Liver (tissue), 9 donors: ENCODE results near the gene GTPBP8. TPM values are rescaled to one million over a fixed set of nuclear protein-coding genes. Genes with fewer than 3 reads are reported as not detected.
"Not testable (repeated sequence)": the region's sequence is repeated elsewhere in the genome, so short reads cannot be mapped to it uniquely, and the experiment has no call there.

Source experiments
- DNase-seq: peaks from one replicate; pipeline ENCODE4 v3.0.0-alpha.2; 2017; ENCODE audit warnings: low spot score
- H3K27ac ChIP-seq, 2 donors: one replicate each; pipeline ENCODE4 v1.7.0; 2013; ENCODE audit warnings: inconsistent platforms in 2 of 2, low read length in 2 of 2, control low read depth in 1 of 2, low read depth in 1 of 2, mild to moderate bottlenecking in 1 of 2
- H3K27me3 ChIP-seq, 4 donors: one replicate each; pipeline versions ENCODE4 v1.6.1 to v1.7.0; 2013; ENCODE audit warnings: low read length in 3 of 4, inconsistent platforms in 1 of 4, mild to moderate bottlenecking in 1 of 4, moderate library complexity in 1 of 4; ENCODE audit not compliant: control insufficient read depth in 4 of 4, insufficient read depth in 4 of 4
- H3K36me3 ChIP-seq, 4 donors: one replicate each; pipeline versions ENCODE4 v1.6.1 to v1.7.0; 2013; ENCODE audit warnings: low read length in 3 of 4, mild to moderate bottlenecking in 3 of 4, low read depth in 1 of 4, moderate library complexity in 1 of 4; ENCODE audit not compliant: control insufficient read depth in 4 of 4, insufficient read depth in 3 of 4
- H3K4me1 ChIP-seq, 4 donors: one replicate each; pipeline versions ENCODE4 v1.6.1 to v1.7.0; 2013; ENCODE audit warnings: low read length in 3 of 4, mild to moderate bottlenecking in 3 of 4, moderate library complexity in 1 of 4; ENCODE audit not compliant: control insufficient read depth in 4 of 4, insufficient read depth in 4 of 4
- H3K4me3 ChIP-seq, 3 donors: one replicate each; pipeline versions ENCODE4 v1.6.1 to v1.7.0; 2013; ENCODE audit warnings: low read length in 3 of 3, control low read depth in 1 of 3, low read depth in 1 of 3, mild to moderate bottlenecking in 1 of 3
- H3K9ac ChIP-seq, 2 donors: one replicate each; pipeline ENCODE4 v1.7.0; 2013; ENCODE audit warnings: low read length in 2 of 2, mild to moderate bottlenecking in 2 of 2, moderate library complexity in 2 of 2, control low read depth in 1 of 2, low read depth in 1 of 2
- H3K9me3 ChIP-seq, 4 donors: one replicate each; pipeline versions ENCODE4 v1.6.1 to v1.7.0; 2013; ENCODE audit warnings: low read length in 3 of 4; ENCODE audit not compliant: control insufficient read depth in 4 of 4
- CTCF ChIP-seq: fragments of 150-350 bp; IDR thresholded peaks from 2 replicates; pipeline ENCODE4 v1.5.1; 2017; ENCODE audit warnings: improper control_type of control experiment, low read depth, low read length; ENCODE audit not compliant: missing input control
- EGR1 ChIP-seq, 2 donors: IDR thresholded peaks; 2 replicates each; pipeline ENCODE4 v1.6.1; 2016 to 2018; ENCODE audit warnings: antibody characterized with exemption in 2 of 2, low read depth in 2 of 2
- FOXA1 ChIP-seq: IDR thresholded peaks from 2 replicates; pipeline ENCODE4 v1.6.1; 2016; ENCODE audit warnings: antibody characterized with exemption
- FOXA2 ChIP-seq: IDR thresholded peaks from 2 replicates; pipeline ENCODE4 v1.6.1; 2016; ENCODE audit warnings: antibody characterized with exemption
- GABPA ChIP-seq, 2 donors: IDR thresholded peaks in 1 of 2; conservative IDR thresholded peaks in 1 of 2; 2 replicates each; pipeline ENCODE4 v1.6.1; 2016; ENCODE audit warnings: antibody characterized with exemption in 2 of 2, mild to moderate bottlenecking in 1 of 2, moderate library complexity in 1 of 2
- HNF4G ChIP-seq: IDR thresholded peaks from 2 replicates; pipeline ENCODE4 v1.6.1; 2016; ENCODE audit warnings: antibody characterized with exemption
- MAX ChIP-seq: IDR thresholded peaks from 2 replicates; pipeline ENCODE4 v1.6.1; 2016; ENCODE audit warnings: antibody characterized with exemption
- NR2F2 ChIP-seq: IDR thresholded peaks from 2 replicates; pipeline ENCODE4 v1.6.1; 2016; ENCODE audit warnings: antibody characterized with exemption
- RAD21 ChIP-seq, 2 donors: IDR thresholded peaks; 2 replicates each; pipeline ENCODE4 v1.6.1; 2016; ENCODE audit warnings: antibody characterized with exemption in 2 of 2, mild to moderate bottlenecking in 2 of 2
- REST ChIP-seq: IDR thresholded peaks from 2 replicates; pipeline ENCODE4 v1.6.1; 2016; ENCODE audit warnings: antibody characterized with exemption, mild to moderate bottlenecking
- RXRA ChIP-seq, 2 donors: IDR thresholded peaks; 2 replicates each; pipeline ENCODE4 v1.6.1; 2017 to 2018; ENCODE audit warnings: antibody characterized with exemption in 2 of 2, mild to moderate bottlenecking in 1 of 2
- SP1 ChIP-seq: IDR thresholded peaks from 2 replicates; pipeline ENCODE4 v1.6.1; 2018; ENCODE audit warnings: antibody characterized with exemption, mild to moderate bottlenecking
- TAF1 ChIP-seq: conservative IDR thresholded peaks from 2 replicates; pipeline ENCODE4 v1.6.1; 2016; ENCODE audit warnings: antibody characterized with exemption, mild to moderate bottlenecking
- YY1 ChIP-seq: IDR thresholded peaks from 2 replicates; pipeline ENCODE4 v1.6.1; 2016; ENCODE audit warnings: antibody characterized with exemption, mild to moderate bottlenecking
- ZBTB33 ChIP-seq: IDR thresholded peaks from 2 replicates; pipeline ENCODE4 v1.6.1; 2016; ENCODE audit warnings: antibody characterized with exemption
- WGBS: extraction: QIAGEN DNeasy Blood & Tissue Kit; methylation state at CpG from one replicate; pipeline ENCODE4 v1.1.7; 2013; 5-methylcytosine and 5-hydroxymethylcytosine counted together
- polyA plus RNA-seq, 2 donors: library from polyadenylated mRNA; stranded (reverse) in 1 of 2; unstranded in 1 of 2; fragments of 200-250 nt in 1 of 2; fragments of >200 nt in 1 of 2; fragmentation: Nextera tagmentation in 1 of 2; extraction: Ambion mirVana in 1 of 2; gene quantifications; one replicate each; pipeline versions ENCODE4 v1.2.1 to v1.2.3, GENCODE V29; 2013 to 2015
- total RNA-seq, 2 donors: library from RNA; depleted of rRNA; stranded (reverse); fragments of >200 nt; gene quantifications; one replicate each; pipeline ENCODE4 v1.2.3, GENCODE V29; 2014
- donor health status: healthy.
- donor health status: healthy.
- donor health status: healthy.
- donor health status: healthy.
- donor health status: healthy.

GTPBP8 gene
- total and polyA plus RNA-seq, 4 donors: 7.4 to 17.6 (median 9.2) TPM

GRCh38 chr3:113043686-113044085 is 52.9 kb downstream of the GTPBP8 start:
- H3K36me3 ChIP-seq: no peaks in the 10 kb centered on the region

GRCh38 chr3:113046186-113046965 is 55.6 kb downstream of the GTPBP8 start:
- H3K27ac ChIP-seq, H3K9ac ChIP-seq, H3K36me3 ChIP-seq, H3K27me3 ChIP-seq, H3K9me3 ChIP-seq, DNase-seq, H3K4me3 ChIP-seq, H3K4me1 ChIP-seq: not testable (repeated sequence)
- 90% methylated on average over 47 of the region's 55 CpGs for WGBS

More at GRCh38 chr3:113043686-113044085, 52.9 kb downstream of the GTPBP8 start:
- no peak overlapping the region for H3K4me3 ChIP-seq
- WGBS: 74% methylated on average over 2 of the region's 2 CpGs
- H3K27me3 ChIP-seq: no peaks in the 10 kb centered on the region
- TF ChIP-seq FOXA1 (no peak), YY1 (no peak), REST (no peak), FOXA2 (no peak), TAF1 (no peak), EGR1 (IDR thresholded peaks at IDR 0.05; ENCODE audit: low read depth in 2 of 2) (no peak), RXRA (IDR thresholded peaks at IDR 0.05) (no peak), RAD21 (IDR thresholded peaks at IDR 0.05) (no peak), SP1 (no peak), ZBTB33 (no peak), NR2F2 (no peak), HNF4G (no peak), CTCF (no peak), MAX (no peak), GABPA (IDR thresholded peaks at IDR 0.05 in 1 of 2, conservative IDR thresholded peaks at IDR 0.05 in 1 of 2) (no peak)
- H3K27ac ChIP-seq: no peak overlapping the region
- no peak overlapping the region for H3K9ac ChIP-seq
- no peak for DNase-seq
- H3K4me1 ChIP-seq: no peaks in the 10 kb centered on the region
- no peaks in the 10 kb centered on the region for H3K9me3 ChIP-seq
